ENCODE measurements around the gene ADORA1. TPM values are rescaled to one million over a fixed set of nuclear protein-coding genes. Genes with fewer than 3 reads are reported as not detected.

Gene ADORA1
- polyA plus RNA-seq, 4 donors: 0.38 to 1.4 (median 0.54) TPM; not detected in 1

- no peak for DNase-seq
- Histone ChIP-seq H3K4me3 (ENCODE audit: low read depth in 1 of 3, low read length in 3 of 3) (no peak overlapping the region), H3K27ac (ENCODE audit: low read depth in 1 of 3, low read length in 2 of 3) (no peak overlapping the region), H3K9me3 (ENCODE audit: control insufficient read depth in 2 of 2, insufficient read depth in 1 of 2, low read depth in 1 of 2, low read length in 1 of 2) (peaks cover 0 to 2% of the 10 kb centered on the region in 2 donors), H3K36me3 (ENCODE audit: control insufficient read depth in 3 of 3, insufficient read depth in 2 of 3, low read depth in 1 of 3, low read length in 3 of 3) (no peaks in the 10 kb centered on the region), H3K27me3 (ENCODE audit: control insufficient read depth in 3 of 3, insufficient read depth in 3 of 3, low read length in 3 of 3) (no peaks in the 10 kb centered on the region), H3K4me1 (ENCODE audit: control insufficient read depth in 3 of 3, insufficient read depth in 2 of 3, low read depth in 1 of 3, low read length in 2 of 3) (peaks cover 0 to 6% (median 0%) of the 10 kb centered on the region in 3 donors)
- FAIRE-seq: no peak
- whole genome bisulfite sequencing, 3 donors: 17 to 63% (median 27%) methylated on average over 6 of the region's 6 CpGs
Measured at GRCh38 chr1:203161175-203161574, 33.6 kb downstream of the ADORA1 start.

- H3K4me3 ChIP-seq (ENCODE audit: low read depth in 1 of 3, low read length in 3 of 3): no peak overlapping the region
- no peaks in the 10 kb centered on the region for H3K36me3 ChIP-seq (ENCODE audit: control insufficient read depth in 3 of 3, insufficient read depth in 2 of 3, low read depth in 1 of 3, low read length in 3 of 3)
- H3K27ac ChIP-seq (ENCODE audit: low read depth in 1 of 3, low read length in 2 of 3): no peak overlapping the region
- DNase-seq (no peak), FAIRE-seq (no peak)
- H3K4me1 ChIP-seq (ENCODE audit: control insufficient read depth in 3 of 3, insufficient read depth in 2 of 3, low read depth in 1 of 3, low read length in 2 of 3): peaks cover 0 to 6% (median 0%) of the 10 kb centered on the region in 3 donors
- H3K9me3 ChIP-seq (ENCODE audit: control insufficient read depth in 2 of 2, insufficient read depth in 1 of 2, low read depth in 1 of 2, low read length in 1 of 2): peaks cover 0 to 2% of the 10 kb centered on the region in 2 donors
- 72 to 87% (median 77%) methylated on average over 10 to 11 of the region's 11 CpGs for WGBS, 3 donors
- no peaks in the 10 kb centered on the region for H3K27me3 ChIP-seq (ENCODE audit: control insufficient read depth in 3 of 3, insufficient read depth in 3 of 3, low read length in 3 of 3)
Measured at GRCh38 chr1:203161703-203162102, 34.2 kb downstream of the ADORA1 start.

GRCh38 chr1:203162403-203162802 is 34.9 kb downstream of the ADORA1 start:
- 31 to 63% (median 50%) methylated on average over 1 of the region's 1 CpG for WGBS, 3 donors
- H3K36me3 ChIP-seq (ENCODE audit: control insufficient read depth in 3 of 3, insufficient read depth in 2 of 3, low read depth in 1 of 3, low read length in 3 of 3): no peaks in the 10 kb centered on the region
- FAIRE-seq (no peak), DNase-seq (no peak)
- H3K27me3 ChIP-seq (ENCODE audit: control insufficient read depth in 3 of 3, insufficient read depth in 3 of 3, low read length in 3 of 3): no peaks in the 10 kb centered on the region
- H3K4me1 ChIP-seq (ENCODE audit: control insufficient read depth in 3 of 3, insufficient read depth in 2 of 3, low read depth in 1 of 3, low read length in 2 of 3): peaks cover 0 to 6% (median 0%) of the 10 kb centered on the region in 3 donors
- no peak overlapping the region for H3K27ac ChIP-seq (ENCODE audit: low read depth in 1 of 3, low read length in 2 of 3)
- peaks cover 0 to 2% of the 10 kb centered on the region in 2 donors for H3K9me3 ChIP-seq (ENCODE audit: control insufficient read depth in 2 of 2, insufficient read depth in 1 of 2, low read depth in 1 of 2, low read length in 1 of 2)
- H3K4me3 ChIP-seq (ENCODE audit: low read depth in 1 of 3, low read length in 3 of 3): no peak overlapping the region

GRCh38 chr1:203163891-203164635 is 36.5 kb downstream of the ADORA1 start:
- 56 to 66% (median 59%) methylated on average over 7 of the region's 7 CpGs for WGBS, 3 donors
- FAIRE-seq (no peak), DNase-seq (no peak)
- H3K4me1 ChIP-seq (ENCODE audit: control insufficient read depth in 3 of 3, insufficient read depth in 2 of 3, low read depth in 1 of 3, low read length in 2 of 3): peaks cover 0 to 6% (median 0%) of the 10 kb centered on the region in 3 donors
- no peak overlapping the region for H3K27ac ChIP-seq (ENCODE audit: low read depth in 1 of 3, low read length in 2 of 3)
- no peaks in the 10 kb centered on the region for H3K9me3 ChIP-seq (ENCODE audit: control insufficient read depth in 2 of 2, insufficient read depth in 1 of 2, low read depth in 1 of 2, low read length in 1 of 2)
- no peaks in the 10 kb centered on the region for H3K36me3 ChIP-seq (ENCODE audit: control insufficient read depth in 3 of 3, insufficient read depth in 2 of 3, low read depth in 1 of 3, low read length in 3 of 3)
- H3K27me3 ChIP-seq (ENCODE audit: control insufficient read depth in 3 of 3, insufficient read depth in 3 of 3, low read length in 3 of 3): no peaks in the 10 kb centered on the region
- H3K4me3 ChIP-seq (ENCODE audit: low read depth in 1 of 3, low read length in 3 of 3): no peak overlapping the region

GRCh38 chr1:203165101-203165799 is 37.7 kb downstream of the ADORA1 start:
- H3K9me3 ChIP-seq (ENCODE audit: control insufficient read depth in 2 of 2, insufficient read depth in 1 of 2, low read depth in 1 of 2, low read length in 1 of 2): no peaks in the 10 kb centered on the region
- no peak overlapping the region for H3K27ac ChIP-seq (ENCODE audit: low read depth in 1 of 3, low read length in 2 of 3)
- H3K4me3 ChIP-seq (ENCODE audit: low read depth in 1 of 3, low read length in 3 of 3): no peak overlapping the region
- WGBS, 3 donors: 90 to 92% (median 91%) methylated on average over 22 to 28 of the region's 28 CpGs
- DNase-seq: no peak
- no peak for FAIRE-seq
- no peaks in the 10 kb centered on the region for H3K36me3 ChIP-seq (ENCODE audit: control insufficient read depth in 3 of 3, insufficient read depth in 2 of 3, low read depth in 1 of 3, low read length in 3 of 3)
- no peaks in the 10 kb centered on the region for H3K27me3 ChIP-seq (ENCODE audit: control insufficient read depth in 3 of 3, insufficient read depth in 3 of 3, low read length in 3 of 3)
- peaks cover 0 to 6% (median 0%) of the 10 kb centered on the region in 3 donors for H3K4me1 ChIP-seq (ENCODE audit: control insufficient read depth in 3 of 3, insufficient read depth in 2 of 3, low read depth in 1 of 3, low read length in 2 of 3)

- Histone ChIP-seq H3K36me3 (ENCODE audit: control insufficient read depth in 3 of 3, insufficient read depth in 2 of 3, low read depth in 1 of 3, low read length in 3 of 3) (no peaks in the 10 kb centered on the region), H3K27ac (ENCODE audit: low read depth in 1 of 3, low read length in 2 of 3) (no peak overlapping the region), H3K4me3 (ENCODE audit: low read depth in 1 of 3, low read length in 3 of 3) (no peak overlapping the region), H3K27me3 (ENCODE audit: control insufficient read depth in 3 of 3, insufficient read depth in 3 of 3, low read length in 3 of 3) (no peaks in the 10 kb centered on the region), H3K9me3 (ENCODE audit: control insufficient read depth in 2 of 2, insufficient read depth in 1 of 2, low read depth in 1 of 2, low read length in 1 of 2) (no peaks in the 10 kb centered on the region), H3K4me1 (ENCODE audit: control insufficient read depth in 3 of 3, insufficient read depth in 2 of 3, low read depth in 1 of 3, low read length in 2 of 3) (peaks cover 0 to 6% (median 0%) of the 10 kb centered on the region in 3 donors)
- WGBS, 3 donors: 92 to 93% (median 92%) methylated on average over 8 of the region's 8 CpGs
- FAIRE-seq (no peak), DNase-seq (no peak)
Measured at GRCh38 chr1:203165800-203166161, 38.3 kb downstream of the ADORA1 start.

- Histone ChIP-seq H3K4me1 (ENCODE audit: control insufficient read depth in 3 of 3, insufficient read depth in 2 of 3, low read depth in 1 of 3, low read length in 2 of 3) (peaks cover 0 to 6% (median 0%) of the 10 kb centered on the region in 3 donors), H3K36me3 (ENCODE audit: control insufficient read depth in 3 of 3, insufficient read depth in 2 of 3, low read depth in 1 of 3, low read length in 3 of 3) (no peaks in the 10 kb centered on the region), H3K4me3 (ENCODE audit: low read depth in 1 of 3, low read length in 3 of 3) (no peak overlapping the region), H3K9me3 (ENCODE audit: control insufficient read depth in 2 of 2, insufficient read depth in 1 of 2, low read depth in 1 of 2, low read length in 1 of 2) (no peaks in the 10 kb centered on the region), H3K27me3 (ENCODE audit: control insufficient read depth in 3 of 3, insufficient read depth in 3 of 3, low read length in 3 of 3) (no peaks in the 10 kb centered on the region), H3K27ac (ENCODE audit: low read depth in 1 of 3, low read length in 2 of 3) (no peak overlapping the region)
- DNase-seq (peak; percentile 54 to 58), FAIRE-seq (no peak)
- WGBS, 3 donors: 31 to 58% (median 41%) methylated on average over 14 of the region's 14 CpGs
Measured at GRCh38 chr1:203166192-203166940, 38.8 kb downstream of the ADORA1 start.
